Frontal cortex (tissue), 4 donors: ENCODE results near the gene ADCY2. TPM values are rescaled to one million over a fixed set of nuclear protein-coding genes. Genes with fewer than 3 reads are reported as not detected.

Experiments
- DNase-seq, 2 donors: peaks; one replicate each; pipeline ENCODE4 v3.0.0; 2012; ENCODE audit warnings: low spot score in 2 of 2
- FAIRE-seq: peaks from 2 replicates; lab custom pipeline; 2012; peaks lifted over from hg19 to GRCh38; lab: Jason Lieb, UNC
- total RNA-seq: library from RNA; depleted of rRNA; stranded (reverse); fragments of >200 nt; gene quantifications from one replicate; pipeline ENCODE4 v1.2.3, GENCODE V29; 2014
- donor health status: control.
- donor health status: control.
- donor health status: control.

The ADCY2 gene
- total RNA-seq, 1 donor from 2014 or later: 20.4 TPM

- FAIRE-seq (no peak), DNase-seq (no peak)
These were observed 478.7 kb downstream of the ADCY2 start for GRCh38 chr5:7874639-7875038.

DNA sequence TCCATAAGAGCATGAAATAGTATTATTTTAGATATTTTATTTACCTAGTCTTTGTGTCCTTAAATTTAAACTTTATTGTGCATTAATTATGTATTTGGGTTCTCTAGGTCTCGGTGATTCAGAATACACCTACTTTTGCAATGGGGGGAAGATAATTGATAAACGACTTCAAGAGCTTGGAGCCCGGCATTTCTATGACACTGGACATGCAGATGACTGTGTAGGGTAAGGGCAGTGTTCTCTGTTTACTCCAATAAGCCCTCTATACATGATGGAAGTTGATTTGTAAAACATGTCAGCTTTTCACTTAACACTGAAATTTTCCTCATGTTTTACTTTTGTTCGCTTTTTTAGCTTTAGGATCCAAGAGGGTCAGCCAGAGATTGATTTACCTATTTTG, 479.2 kb downstream of the ADCY2 start:
- DNase-seq (no peak), FAIRE-seq (no peak)

GRCh38 chr5:7876867-7877266, 480.9 kb downstream of the ADCY2 start:
- no peak for DNase-seq
- no peak for FAIRE-seq

DNA sequence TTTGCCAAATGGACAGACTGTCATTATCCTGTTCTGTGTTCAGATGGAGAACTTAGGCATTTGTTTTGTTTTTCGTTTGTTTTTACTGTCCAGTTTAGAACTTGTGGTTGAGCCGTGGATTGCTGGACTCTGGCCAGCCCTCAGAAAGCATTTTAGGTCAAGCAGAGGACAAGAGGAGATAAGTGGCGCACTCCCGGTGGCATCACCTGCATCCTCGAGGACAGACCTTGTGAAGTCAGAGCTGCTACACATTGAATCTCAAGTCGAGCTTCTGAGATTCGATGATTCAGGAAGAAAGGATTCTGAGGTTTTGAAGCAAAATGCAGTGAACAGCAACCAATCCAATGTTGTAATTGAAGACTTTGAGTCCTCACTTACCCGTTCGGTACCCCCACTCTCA, 481.9 kb downstream of the ADCY2 start:
- DNase-seq: no peak
- FAIRE-seq: no peak

GRCh38 chr5:7878381-7878873, 482.5 kb downstream of the ADCY2 start:
- FAIRE-seq (no peak), DNase-seq (no peak)
